Epidermal melanocyte (primary cell): ENCODE results near the gene IKZF2.

Source experiments
- DNase-seq: peaks from one replicate; pipeline ENCODE4 v3.0.0; 2011; ENCODE audit warnings: low spot score; ENCODE audit not compliant: insufficient read length

IKZF2 gene

GRCh38 chr2:213101692-213102460, 49.5 kb downstream of the IKZF2 start:
- DNase-seq = no peak

GRCh38 chr2:213101109-213101508, 50.3 kb downstream of the IKZF2 start:
- no peak for DNase-seq

- DNase-seq = no peak
Measured at GRCh38 chr2:213098612-213099011, 52.8 kb downstream of the IKZF2 start.

GRCh38 chr2:213091765-213092164, 59.6 kb downstream of the IKZF2 start:
- no peak for DNase-seq

GRCh38 chr2:213090772-213091171, 60.6 kb downstream of the IKZF2 start:
- DNase-seq = no peak

- no peak for DNase-seq
Measured at GRCh38 chr2:213089438-213089837, 62.0 kb downstream of the IKZF2 start.

- no peak for DNase-seq
Measured at GRCh38 chr2:213087040-213087439, 64.4 kb downstream of the IKZF2 start.

GRCh38 chr2:213086571-213086970, 64.8 kb downstream of the IKZF2 start:
- DNase-seq = no peak

GRCh38 chr2:213086050-213086449, 65.4 kb downstream of the IKZF2 start:
- no peak for DNase-seq

- no peak for DNase-seq
Measured at GRCh38 chr2:213085538-213085937, 65.9 kb downstream of the IKZF2 start.

- no peak for DNase-seq
Measured at GRCh38 chr2:213084261-213084660, 67.2 kb downstream of the IKZF2 start.

- no peak for DNase-seq
Measured at GRCh38 chr2:213080969-213081617, 70.3 kb downstream of the IKZF2 start.

- DNase-seq = no peak
Measured at GRCh38 chr2:213079756-213080155, 71.7 kb downstream of the IKZF2 start.

GRCh38 chr2:213078686-213079085, 72.7 kb downstream of the IKZF2 start:
- DNase-seq = no peak

- DNase-seq = no peak
Measured at GRCh38 chr2:213069531-213069930, 81.9 kb downstream of the IKZF2 start.

- DNase-seq = no peak
Measured at GRCh38 chr2:213068676-213069359, 82.6 kb downstream of the IKZF2 start.

- DNase-seq = no peak
Measured at GRCh38 chr2:213067888-213068287, 83.5 kb downstream of the IKZF2 start.

- no peak for DNase-seq
Measured at GRCh38 chr2:213066443-213066743, 85.0 kb downstream of the IKZF2 start.

GRCh38 chr2:213065583-213066442, 85.6 kb downstream of the IKZF2 start:
- no peak for DNase-seq

GRCh38 chr2:213064099-213064498, 87.3 kb downstream of the IKZF2 start:
- no peak for DNase-seq

GRCh38 chr2:213057977-213058376, 93.4 kb downstream of the IKZF2 start:
- DNase-seq = no peak

- DNase-seq = no peak
Measured at GRCh38 chr2:213046431-213046830, 105.0 kb downstream of the IKZF2 start.
